HG03565 (cell line): ENCODE measurements around the gene CDK5RAP3.
"Not testable (repeated sequence)": the region's sequence is repeated elsewhere in the genome, so short reads cannot be mapped to it uniquely, and the experiment has no call there.

Source experiments
- ATAC-seq: cut with Tn5 transposase; IDR thresholded peaks from one replicate; pipeline ENCODE4 v1.9.1; 2021; ENCODE audit warnings: mild to moderate bottlenecking, moderate library complexity; ENCODE audit not compliant: unreplicated experiment

Gene CDK5RAP3

DNA sequence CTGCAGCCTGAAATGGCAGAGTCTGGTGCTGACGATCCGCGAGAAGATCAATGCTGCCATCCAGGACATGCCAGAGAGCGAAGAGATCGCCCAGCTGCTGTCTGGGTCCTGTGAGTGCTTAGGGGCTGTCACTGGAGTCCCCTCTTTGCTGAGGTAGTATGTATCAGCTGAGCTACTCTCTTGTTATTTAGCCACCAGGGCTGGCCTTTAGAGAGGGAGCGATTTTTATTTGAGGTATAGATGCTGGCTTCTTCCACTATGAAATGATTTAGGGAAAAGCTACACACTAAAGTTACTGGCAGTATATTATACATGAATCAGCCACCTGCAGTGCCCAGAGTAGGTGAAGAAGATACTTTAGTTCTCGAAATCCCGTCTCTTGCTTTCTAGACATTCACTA is 2.6 kb downstream of the CDK5RAP3 start:
- no peak for ATAC-seq

DNA sequence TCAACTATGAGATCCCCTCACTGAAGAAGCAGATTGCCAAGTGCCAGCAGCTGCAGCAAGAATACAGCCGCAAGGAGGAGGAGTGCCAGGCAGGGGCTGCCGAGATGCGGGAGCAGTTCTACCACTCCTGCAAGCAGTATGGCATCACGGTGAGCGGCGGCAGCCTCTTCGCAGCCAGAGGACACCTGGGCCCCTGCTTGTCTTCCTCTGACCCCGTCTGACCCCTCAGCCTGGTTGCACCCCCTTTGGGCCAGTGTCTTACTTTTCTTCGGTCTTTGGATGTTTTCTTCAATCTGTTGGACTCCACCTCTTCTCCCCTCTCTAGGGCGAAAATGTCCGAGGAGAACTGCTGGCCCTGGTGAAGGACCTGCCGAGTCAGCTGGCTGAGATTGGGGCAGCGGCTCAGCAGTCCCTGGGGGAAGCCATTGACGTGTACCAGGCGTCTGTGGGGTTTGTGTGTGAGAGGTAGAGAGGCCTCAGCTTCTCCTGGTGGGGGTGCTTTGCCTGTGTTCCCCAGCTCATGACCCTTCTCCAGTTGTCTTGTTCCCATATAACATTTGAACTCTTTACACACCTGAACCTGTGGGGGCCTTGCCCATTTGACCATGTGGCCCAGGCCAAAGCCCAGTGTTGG is 4.4 kb downstream of the CDK5RAP3 start:
- no peak for ATAC-seq

DNA sequence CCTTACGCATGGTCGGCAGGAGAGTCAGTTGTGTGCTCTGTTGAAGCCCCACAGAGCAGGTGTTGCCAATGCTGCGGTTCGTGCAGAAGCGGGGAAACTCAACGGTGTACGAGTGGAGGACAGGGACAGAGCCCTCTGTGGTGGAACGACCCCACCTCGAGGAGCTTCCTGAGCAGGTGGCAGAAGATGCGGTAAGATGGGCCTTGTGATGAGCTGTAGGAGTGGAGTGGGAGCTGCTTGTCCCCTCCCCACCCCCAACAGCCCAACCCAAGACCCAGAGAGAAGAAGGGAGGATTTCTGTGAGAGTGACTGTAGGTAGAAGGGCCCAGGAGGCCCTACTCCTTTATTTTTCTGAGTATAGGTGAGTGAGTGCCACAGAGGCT is 4.9 kb downstream of the CDK5RAP3 start:
- ATAC-seq: no peak

DNA sequence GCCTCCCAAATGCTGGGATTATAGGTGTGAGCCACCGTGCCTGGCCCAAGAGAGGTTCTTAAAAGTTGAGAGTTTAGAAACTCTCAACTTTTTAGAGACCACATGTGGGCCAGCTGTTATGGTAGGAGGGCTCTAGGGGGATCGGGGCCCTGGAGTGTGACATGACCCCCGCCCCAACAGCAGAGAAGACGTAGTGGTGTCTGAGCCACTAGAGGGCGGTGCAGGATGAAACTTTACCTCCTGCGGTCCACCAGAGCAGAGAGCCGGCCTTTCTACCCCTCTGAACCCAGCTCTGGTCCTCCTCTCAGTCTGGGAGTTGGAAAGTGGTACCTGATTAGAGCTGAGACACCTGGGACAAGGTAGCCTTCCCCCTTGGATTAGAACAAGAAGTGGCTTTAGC is 7.4 kb downstream of the CDK5RAP3 start:
- ATAC-seq: no peak

DNA sequence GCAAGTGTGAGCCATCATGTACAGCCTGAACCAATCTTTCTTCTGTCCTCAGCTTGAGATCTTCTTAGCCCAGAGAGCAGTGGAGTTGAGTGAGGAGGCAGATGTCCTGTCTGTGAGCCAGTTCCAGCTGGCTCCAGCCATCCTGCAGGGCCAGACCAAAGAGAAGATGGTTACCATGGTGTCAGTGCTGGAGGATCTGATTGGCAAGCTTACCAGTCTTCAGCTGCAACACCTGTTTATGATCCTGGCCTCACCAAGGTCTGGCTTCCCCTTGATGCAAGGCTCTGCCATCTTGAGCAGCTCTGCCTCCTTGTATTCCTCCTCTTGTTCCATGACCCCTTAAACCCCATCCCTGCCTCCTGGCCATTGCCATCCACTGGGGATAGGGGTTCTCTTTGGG is 9.6 kb downstream of the CDK5RAP3 start:
- ATAC-seq: no peak

DNA sequence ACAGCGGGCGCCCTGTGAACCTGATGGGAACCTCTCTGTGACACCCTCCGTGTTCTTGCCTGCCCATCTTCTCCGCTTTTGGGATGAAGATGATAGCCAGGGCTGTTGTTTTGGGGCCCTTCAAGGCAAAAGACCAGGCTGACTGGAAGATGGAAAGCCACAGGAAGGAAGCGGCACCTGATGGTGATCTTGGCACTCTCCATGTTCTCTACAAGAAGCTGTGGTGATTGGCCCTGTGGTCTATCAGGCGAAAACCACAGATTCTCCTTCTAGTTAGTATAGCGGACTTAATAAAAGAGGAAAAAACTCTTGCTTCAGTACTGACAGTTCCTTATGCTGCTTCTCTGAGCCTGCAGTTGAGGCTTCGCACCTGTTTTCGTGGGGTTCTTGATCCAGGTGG is 10.5 kb downstream of the CDK5RAP3 start:
- ATAC-seq: no peak

DNA sequence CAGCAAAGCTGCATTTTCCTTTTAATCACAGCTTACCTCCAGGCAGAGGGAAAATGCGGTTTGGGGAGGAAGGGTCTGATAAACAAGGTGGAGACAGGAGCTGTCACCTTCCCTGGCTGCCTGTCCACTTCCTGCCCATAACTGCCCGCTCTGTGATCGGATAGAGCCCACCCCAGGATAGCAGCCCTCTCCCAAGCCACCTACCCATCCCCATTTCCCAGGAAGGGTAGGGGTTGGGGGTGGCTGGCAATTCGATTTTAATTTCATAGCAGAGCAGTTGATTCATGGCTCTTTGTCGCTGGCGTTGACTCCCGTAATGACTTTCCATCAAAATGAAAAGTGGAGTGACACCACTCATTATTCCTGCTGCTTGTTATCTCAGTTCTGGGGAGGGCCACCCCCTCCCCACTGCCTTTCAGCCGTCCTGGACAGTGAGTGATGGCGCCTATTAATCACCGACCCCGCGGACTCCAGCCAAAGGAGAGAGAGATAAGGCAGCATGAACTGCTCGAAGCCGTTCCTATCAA is 11.2 kb downstream of the CDK5RAP3 start:
- no peak for ATAC-seq

DNA sequence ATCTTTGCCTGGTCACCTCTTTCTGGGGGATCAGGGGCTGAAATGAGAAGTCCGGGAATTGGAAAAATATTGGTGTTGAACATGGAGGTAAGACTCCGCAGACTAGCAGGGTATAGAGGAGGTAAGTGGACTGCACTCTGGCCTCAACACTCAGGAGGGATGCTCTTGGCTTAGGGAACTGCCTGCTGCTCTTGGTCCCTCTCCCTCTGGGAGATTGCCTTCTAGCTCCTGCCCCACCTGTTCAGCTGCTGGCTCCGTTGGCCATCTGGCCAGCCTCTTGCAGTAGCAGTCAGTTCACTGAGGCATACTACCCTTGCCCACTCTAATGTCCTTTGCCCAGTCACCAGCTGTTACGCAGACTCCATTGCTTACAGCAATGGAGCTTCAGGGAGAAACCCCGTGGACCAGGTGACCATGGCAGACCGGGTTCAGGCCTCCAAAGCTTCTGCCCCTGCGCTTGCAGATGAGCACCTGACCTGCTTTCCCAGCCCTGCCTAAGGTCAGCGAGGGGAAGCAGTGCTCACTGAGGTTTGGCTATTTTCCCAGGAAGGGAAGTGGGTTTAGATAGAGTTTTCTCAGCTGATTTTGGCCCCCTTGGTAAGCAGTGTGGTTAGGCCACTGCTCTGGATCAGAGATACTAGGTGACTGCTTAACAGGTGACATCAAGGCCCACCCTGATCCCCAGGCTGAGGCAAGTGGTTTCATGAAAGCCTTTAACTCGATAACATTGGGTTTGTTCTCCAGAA is 11.9 kb downstream of the CDK5RAP3 start:
- ATAC-seq: no peak

DNA sequence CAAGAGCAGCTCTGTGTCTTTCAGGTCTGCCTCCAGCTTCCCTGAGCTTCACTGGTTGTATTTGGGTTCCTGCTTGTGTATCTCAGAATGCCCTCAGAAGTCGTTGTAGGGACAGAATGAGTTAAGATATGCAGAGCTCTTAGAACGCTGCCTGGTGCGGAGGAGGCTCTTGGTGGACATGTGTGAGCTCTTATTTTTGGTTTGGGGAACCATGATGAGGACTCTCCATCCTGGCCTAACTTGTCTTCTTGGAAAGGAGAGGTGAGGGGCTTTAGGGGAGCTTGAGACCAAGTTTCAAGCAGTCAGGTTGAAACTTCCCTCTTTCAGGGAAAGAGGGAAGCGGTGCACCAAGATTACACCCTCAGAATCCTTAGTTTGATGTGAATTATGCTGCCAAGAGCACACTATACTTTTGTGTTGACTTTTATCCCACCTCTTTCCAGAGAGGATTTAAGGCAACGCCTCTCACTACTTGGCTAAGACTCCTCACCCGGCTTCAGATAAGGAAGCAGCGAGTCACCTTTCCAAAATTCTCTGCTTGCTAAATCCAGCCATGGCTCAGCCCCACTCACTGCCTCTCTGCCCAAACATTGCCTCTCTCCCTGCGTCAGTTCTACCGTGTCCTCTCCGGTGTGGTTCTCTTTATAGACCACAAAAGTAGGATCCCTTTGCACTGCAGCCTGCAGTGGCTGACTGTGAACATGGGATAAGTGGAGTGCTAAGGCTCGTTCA is 12.7 kb downstream of the CDK5RAP3 start:
- no peak for ATAC-seq

DNA sequence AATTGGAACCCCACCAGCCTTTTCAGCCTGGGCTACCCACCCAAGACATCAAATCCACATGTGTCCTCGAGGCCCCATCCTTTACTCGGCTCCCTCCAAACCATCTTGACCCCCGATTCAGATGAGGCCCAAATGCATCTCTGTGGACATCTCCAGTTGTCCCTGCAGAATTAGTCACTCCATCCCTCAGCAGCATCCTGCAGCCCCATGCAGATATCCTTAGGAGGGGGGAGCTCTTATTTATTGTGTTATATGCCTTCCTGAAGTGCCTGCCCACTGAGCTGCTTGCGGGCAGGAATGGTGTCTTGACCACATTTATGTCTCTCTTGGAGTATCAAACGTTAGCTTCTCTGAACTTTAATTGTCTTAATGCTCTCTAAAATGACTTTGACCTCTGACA is 15.6 kb downstream of the CDK5RAP3 start:
- no peak for ATAC-seq

DNA sequence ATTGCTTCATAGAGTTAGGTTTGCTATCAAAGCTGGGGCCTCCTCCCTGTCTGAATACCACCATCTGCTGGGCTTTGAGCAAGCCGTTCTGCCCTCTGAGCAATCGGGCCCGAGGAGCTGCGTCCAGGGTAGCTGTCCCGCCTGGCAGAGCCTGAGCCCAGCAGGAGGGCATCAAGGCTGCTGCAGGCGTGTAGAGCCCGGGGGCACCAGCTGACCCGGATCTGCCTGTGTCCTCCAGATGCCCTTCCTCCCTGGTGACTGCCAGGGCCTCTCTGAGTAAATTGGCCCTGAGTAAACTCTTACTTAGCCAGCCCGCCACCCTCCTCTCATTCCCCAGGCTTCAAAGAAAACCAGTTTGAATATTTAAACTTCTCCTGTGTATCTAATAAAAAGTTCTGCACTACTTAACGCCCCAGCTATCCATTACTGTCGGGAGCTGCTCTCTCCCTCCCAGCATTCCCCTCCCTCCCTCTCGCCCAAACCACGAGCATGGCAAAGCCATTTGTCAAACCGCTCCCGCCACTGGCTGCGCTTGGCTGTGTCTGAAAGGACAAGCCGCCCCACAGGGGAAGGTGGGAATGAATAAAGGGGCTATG is 16.4 kb downstream of the CDK5RAP3 start:
- ATAC-seq: no peak

DNA sequence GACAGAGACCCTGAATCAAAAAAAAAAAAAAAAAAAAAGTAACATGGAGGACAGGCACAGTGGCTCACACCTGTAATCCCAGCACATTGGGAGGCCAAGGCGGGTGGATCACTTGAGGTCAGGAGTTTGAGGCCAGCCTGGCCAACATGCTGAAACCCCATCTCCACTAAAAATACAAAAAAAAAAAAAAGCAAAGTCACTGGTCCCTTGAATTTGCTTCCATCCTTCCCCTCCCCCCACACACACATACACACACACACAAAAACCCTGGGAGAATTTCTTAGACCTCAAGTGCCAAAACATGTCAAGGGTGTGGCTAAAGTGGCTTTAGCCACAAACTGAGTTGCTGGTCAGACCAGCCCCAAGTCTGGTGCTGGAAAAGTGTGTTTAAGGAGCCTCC is 17.5 kb downstream of the CDK5RAP3 start:
- ATAC-seq: not testable (repeated sequence)

DNA sequence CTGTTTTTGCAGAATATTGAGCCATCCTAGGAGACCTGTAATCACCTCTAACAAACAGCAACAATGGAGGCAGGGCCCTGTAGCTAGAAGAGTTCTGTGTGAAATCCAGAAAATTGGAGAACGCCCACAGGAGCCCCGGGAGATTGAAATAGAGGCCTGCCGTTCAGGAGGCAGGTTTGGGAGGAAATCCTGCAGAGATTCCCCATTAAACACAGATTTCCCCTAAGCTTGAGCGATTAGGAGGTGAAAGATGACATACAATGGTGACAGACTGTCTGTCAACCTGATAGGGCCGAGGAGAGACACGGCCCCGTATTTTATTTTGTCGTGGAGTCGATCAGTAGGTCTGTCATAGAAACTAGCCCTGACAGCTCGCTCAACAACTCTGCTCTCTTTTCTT is 18.2 kb downstream of the CDK5RAP3 start:
- no peak for ATAC-seq

DNA sequence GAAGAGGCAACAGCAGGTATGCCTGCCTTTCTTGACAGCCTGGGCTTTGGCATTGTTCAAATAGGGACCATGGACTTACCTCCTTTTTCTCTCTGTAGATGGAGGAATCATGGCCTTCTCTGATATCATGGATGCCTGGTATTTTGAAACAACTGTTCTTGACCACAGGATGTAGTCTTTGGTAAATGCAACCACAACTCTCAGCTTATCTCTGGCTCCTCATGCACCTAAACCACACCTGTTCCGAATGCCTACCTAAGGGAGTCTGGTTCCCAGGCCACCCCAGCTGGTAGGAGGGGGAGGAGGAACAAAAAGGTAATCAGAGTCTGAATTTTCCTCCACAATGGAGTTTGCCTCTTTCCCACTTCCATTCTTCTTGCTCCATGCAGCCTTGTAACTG is 18.8 kb downstream of the CDK5RAP3 start:
- no peak for ATAC-seq

DNA sequence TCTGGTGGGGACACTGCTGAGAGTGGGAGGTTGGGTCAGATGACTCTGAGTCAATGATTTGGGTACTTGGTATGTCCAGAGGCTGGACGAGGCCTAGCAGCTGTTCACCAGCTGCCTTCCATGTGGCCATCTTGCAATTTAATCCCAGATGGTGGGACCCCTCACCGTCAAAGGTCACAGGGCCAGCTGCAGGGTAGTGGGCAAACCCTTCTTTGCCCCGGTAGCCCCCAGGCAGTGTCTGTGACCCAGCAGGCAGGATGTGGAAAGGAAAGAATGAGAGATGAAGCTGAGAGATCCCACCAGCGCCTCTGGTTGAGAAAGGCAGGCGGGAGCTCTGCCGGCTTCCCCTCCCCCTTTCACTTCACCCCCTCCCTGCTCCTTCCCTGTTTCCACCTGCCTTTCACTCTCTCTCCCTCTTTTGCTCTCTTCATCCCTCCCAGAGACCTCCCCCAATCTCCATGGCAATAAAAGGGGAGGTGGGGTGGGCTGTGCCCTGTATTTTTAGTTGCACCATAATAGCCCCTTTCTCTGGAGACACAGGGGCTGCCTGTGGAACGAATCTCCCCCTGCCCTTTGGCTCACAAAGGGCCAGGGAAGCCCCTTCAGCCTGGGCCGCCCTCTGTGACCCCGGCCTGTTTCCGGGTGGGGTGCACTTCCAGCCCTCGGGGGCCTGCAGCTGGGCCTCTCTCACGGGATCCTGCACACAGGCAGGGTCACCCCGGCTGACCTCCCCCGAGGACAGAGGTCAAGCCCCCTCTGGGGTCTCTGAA is 20.2 kb downstream of the CDK5RAP3 start:
- ATAC-seq: no peak

DNA sequence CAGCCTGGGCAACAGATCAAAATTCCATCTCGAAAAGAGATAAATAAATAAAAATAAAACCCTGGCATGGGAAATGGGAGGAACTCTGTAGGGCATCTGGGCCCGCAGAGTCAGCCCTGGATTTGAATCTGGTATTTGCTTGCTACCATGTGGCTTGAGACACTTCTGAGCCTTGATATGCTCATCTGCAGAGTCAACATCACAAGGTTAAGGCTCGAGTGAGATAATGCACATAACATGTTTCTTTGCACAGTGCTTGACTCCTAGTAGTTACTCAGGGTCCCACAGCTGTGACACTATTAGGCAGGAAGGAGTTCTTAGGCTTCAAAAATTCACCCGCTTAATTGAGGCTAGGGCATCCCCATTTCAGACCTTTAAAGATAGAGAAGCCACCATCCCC is 21.3 kb downstream of the CDK5RAP3 start:
- no peak for ATAC-seq

DNA sequence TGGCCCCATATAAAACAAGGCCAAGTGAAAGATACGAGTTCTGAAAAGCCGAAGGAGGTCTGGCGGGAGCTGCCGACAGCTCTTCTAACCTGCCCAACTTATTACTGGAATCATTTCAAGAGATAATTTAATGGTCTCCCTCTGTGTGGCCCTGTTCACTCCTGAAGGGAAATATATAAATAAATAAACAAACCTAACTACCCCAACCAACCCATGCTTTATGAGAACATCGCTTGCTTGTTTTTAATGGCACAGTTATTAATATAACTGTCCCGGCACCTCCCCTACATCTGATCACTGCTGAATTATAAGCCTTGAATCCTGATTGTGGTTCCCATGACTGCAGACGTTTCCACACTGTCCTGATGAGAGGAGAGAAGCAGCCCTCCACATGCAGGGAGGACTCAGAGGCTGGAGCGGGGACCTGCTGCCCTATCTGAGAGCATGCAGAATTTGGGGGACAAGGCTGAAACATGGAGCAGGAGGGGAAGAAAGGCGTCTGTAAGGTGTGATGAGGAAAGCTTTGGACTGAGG is 22.2 kb downstream of the CDK5RAP3 start:
- ATAC-seq: no peak

DNA sequence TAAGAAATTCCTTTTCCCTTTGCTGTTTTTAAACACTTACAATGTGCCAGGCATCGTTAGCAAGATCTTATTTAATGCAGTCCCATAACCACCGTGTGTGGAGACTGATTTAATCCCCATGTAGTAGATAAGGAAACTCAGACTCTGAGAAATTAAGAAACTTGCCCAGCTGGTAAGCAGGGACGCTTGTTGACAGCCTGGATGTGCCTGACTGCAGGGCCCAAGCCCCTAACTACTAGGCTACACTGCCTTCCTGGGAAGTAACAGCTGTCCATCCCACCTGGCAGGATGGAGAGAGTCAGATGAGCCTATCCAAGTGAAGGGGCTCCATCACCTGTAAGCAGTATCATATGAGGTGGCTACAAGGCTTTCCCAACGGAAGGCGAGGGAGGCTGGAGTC is 23.1 kb downstream of the CDK5RAP3 start:
- no peak for ATAC-seq

DNA sequence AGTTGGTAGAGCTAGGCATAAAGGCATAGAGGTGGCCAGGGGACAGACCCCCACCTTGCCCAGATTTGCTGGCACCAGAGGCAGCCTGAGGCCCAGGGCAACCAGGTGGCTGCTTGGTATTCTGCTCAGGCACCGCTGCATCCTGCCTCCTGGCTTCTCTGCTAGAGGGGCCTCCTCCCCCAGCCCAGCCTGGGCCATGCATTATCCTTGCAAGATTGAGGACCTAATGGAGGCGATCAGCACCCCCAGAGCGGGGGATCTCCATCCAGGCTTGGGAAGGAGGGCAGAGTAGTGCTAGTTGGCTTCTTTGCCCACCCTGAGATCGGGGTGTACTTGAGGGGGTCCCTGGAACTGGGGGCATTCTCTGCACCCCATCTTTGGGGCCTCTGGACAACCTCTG is 23.8 kb downstream of the CDK5RAP3 start:
- ATAC-seq: no peak

DNA sequence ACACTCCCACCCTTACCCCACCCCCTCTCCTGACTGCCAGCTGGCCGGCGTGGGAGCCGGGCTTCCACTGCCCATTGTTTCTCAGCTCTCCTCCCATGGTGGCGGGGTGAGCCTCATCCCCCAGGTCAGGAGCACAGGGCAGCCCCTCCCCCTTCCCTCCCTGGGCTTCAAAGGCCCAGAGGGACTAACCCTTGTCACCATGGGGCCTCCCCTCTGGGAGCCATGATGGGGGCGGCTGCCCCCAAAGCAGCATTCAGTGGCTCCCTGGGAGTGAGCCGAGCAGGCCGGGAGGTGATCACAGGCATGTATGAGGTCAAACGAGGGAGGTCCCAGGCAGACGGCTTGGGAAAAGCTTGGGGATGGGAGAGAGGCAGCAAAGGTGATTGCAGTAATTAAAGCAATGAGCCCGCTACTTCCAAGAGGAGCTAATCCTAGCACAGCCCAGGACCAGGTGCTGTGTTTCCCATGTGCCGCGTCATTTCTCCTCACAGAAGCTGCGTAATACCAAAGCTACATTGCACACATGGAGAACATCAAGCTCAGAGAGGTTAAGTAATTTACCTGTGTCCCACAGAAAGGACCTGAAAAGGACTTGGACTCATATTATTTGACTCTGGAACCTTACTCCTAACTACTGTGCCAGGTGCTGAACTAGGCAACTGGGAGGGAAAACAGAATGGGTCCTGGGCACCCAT is 24.5 kb downstream of the CDK5RAP3 start:
- ATAC-seq: no peak
